SK-N-SH treated with all-trans-retinoic acid at 6 μM for 48 hours (cell line): ENCODE data around the gene NFIX.

Source experiments
- ARNTL ChIP-seq: fragments of 450-650 bp; formaldehyde crosslinking; IDR thresholded peaks from 2 replicates; pipeline ENCODE4 v1.5.0; 2020; ENCODE audit warnings: low read depth, mild to moderate bottlenecking, moderate library complexity, borderline replicate concordance
- CSDC2 ChIP-seq: fragments of 250-450 bp; sonication (Bioruptor Pico); IDR thresholded peaks from 2 replicates; pipeline ENCODE4 v1.5.0; 2020; ENCODE audit warnings: mild to moderate bottlenecking, moderate library complexity
- ISL1 ChIP-seq: fragments of 250-450 bp; sonication (Bioruptor Pico); IDR thresholded peaks from 2 replicates; pipeline ENCODE4 v2.1.2; 2022; ENCODE audit warnings: mild to moderate bottlenecking, moderate library complexity
- PATZ1 ChIP-seq: fragments of 250-450 bp; sonication (Bioruptor Pico); IDR thresholded peaks from 2 replicates; pipeline ENCODE4 v1.8.0; 2020; ENCODE audit warnings: mild to moderate bottlenecking, moderate library complexity, borderline replicate concordance
- ZNF8 ChIP-seq: fragments of 450-650 bp; formaldehyde crosslinking; IDR thresholded peaks from 2 replicates; pipeline ENCODE4 v1.5.0; 2020; ENCODE audit warnings: mild to moderate bottlenecking, moderate library complexity

DNA sequence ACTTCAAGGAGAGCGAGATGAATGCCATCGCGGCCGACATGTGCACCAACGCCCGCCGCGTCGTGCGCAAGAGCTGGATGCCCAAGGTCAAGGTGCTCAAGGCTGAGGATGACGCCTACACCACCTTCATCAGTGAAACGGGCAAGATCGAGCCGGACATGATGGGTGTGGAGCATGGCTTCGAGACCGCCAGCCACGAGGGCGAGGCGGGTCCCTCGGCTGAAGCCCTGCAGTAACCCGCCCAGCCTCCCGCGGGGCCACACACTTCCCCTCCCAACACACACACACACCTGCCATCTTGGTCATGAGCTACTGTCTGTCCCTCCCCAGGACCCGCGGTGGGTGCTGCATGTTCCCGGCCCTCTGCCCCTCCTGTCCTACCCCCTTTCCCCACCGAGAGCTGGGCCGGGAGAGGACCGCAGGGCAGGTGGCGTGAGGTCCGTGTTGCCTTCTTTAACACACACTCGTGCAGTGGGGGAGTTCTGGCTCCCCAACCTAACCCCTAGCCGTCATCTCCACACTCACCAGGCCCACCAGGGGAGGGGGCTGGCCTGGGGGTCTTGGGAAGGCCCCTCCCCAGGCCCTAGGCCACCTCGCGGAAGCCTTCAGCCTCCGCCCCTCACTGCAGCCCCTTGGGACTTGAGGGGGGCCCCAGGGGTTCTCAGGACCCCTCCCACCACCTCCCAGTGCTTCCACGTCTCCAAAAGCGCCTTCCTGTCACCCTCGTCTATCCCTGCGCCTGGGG, 143.1 kb downstream of the NFIX start:
- TF ChIP-seq ISL1 (CRISPR knock-in tag) (no peak), ZNF8 (no peak), ARNTL (CRISPR knock-in tag) (no peak), CSDC2 (CRISPR knock-in tag) (no peak), PATZ1 (no peak)
